Spleen (tissue), 11 donors: ENCODE results near the gene FKBP8. TPM values are rescaled to one million over a fixed set of nuclear protein-coding genes. Genes with fewer than 3 reads are reported as not detected.

ENCODE experiments used
- DNase-seq: peaks from one replicate; pipeline ENCODE4 v3.0.0-alpha.2; 2020
- H3K27ac ChIP-seq, 8 donors: fragments of 200-600 bp; sonication (generic) in 7 of 8; 1 replicate in 4 of 8; 2 replicates in 4 of 8; pipeline versions ENCODE4 v1.5.0 to v1.8.0; 2016 to 2021; ENCODE audit warnings: inconsistent platforms in 4 of 8, mild to moderate bottlenecking in 4 of 8, moderate library complexity in 1 of 8
- H3K27me3 ChIP-seq, 7 donors: fragments of 200-600 bp; sonication (generic) in 6 of 7; replicated peaks in 1 of 7; 1 replicate in 4 of 7; 2 replicates in 3 of 7; pipeline versions ENCODE4 v1.5.0 to v1.8.0; 2016 to 2021; ENCODE audit warnings: inconsistent platforms in 3 of 7, mild to moderate bottlenecking in 1 of 7
- H3K36me3 ChIP-seq, 6 donors: fragments of 200-600 bp; sonication (generic) in 5 of 6; 1 replicate in 4 of 6; 2 replicates in 2 of 6; pipeline versions ENCODE4 v1.5.0 to v1.8.0; 2016 to 2021; ENCODE audit warnings: inconsistent platforms in 2 of 6
- H3K4me1 ChIP-seq, 6 donors: fragments of 200-600 bp; sonication (generic) in 5 of 6; 1 replicate in 3 of 6; 2 replicates in 3 of 6; pipeline versions ENCODE4 v1.5.0 to v1.8.0; 2016 to 2021; ENCODE audit warnings: inconsistent platforms in 3 of 6
- H3K4me3 ChIP-seq, 8 donors: fragments of 200-600 bp; sonication (generic) in 7 of 8; 1 replicate in 4 of 8; 2 replicates in 4 of 8; pipeline versions ENCODE4 v1.5.0 to v1.8.0; 2016 to 2021; ENCODE audit warnings: inconsistent platforms in 4 of 8, mild to moderate bottlenecking in 4 of 8, moderate library complexity in 2 of 8
- H3K9me3 ChIP-seq, 8 donors: fragments of 200-600 bp; sonication (generic) in 7 of 8; 1 replicate in 4 of 8; 2 replicates in 4 of 8; pipeline versions ENCODE4 v1.5.0 to v1.8.0; 2016 to 2021; ENCODE audit warnings: inconsistent platforms in 4 of 8
- POLR2A ChIP-seq, 3 donors: fragments of 450-650 bp; IDR thresholded peaks; one replicate each; pipeline ENCODE4 v1.5.1; 2017; ENCODE audit warnings: antibody characterized with exemption in 3 of 3, mild to moderate bottlenecking in 1 of 3
- POLR2AphosphoS5 ChIP-seq, 3 donors: sonication (generic); formaldehyde crosslinking; IDR thresholded peaks; one replicate each; pipeline ENCODE4 v1.5.1; 2017; ENCODE audit warnings: antibody characterized with exemption in 3 of 3
- WGBS, 5 donors: extraction: QIAGEN DNeasy Blood & Tissue Kit in 3 of 5; methylation state at CpG; one replicate each; pipeline versions ENCODE4 v1.1.5 to v1.1.7; 2013 to 2018; 5-methylcytosine and 5-hydroxymethylcytosine counted together
- intact Hi-C: fragments of 100-400 bp; cut with DNase I; formaldehyde crosslinking; loops from one replicate; pipeline ENCODE4 v1.15.0; 2023; ENCODE audit warnings: low total_unique reads
- polyA plus RNA-seq, 3 donors: library from polyadenylated mRNA; stranded (reverse); fragments of 200-250 nt; gene quantifications; one replicate each; pipeline ENCODE4 v1.2.1, GENCODE V29; 2013
- total RNA-seq, 7 donors: library from RNA; depleted of rRNA in 3 of 7; stranded (reverse); fragments of >200 nt in 3 of 7; fragmentation: NEBNext Ultra II Directional in 4 of 7; extraction: Animal tissue kit (Norgen Biotek cat#: 25700) in 4 of 7; gene quantifications; one replicate each; pipeline versions ENCODE4 v1.1.0 to v1.2.1, GENCODE V29; 2016 to 2021
- TF ChIP-seq, protein P1 (sequence below), 11 experiments: fragments of 200-600 bp in 7 of 11; fragments of 450-650 bp in 4 of 11; sonication (generic) in 4 of 11; IDR thresholded peaks in 8 of 11; conservative IDR thresholded peaks in 3 of 11; 1 replicate in 7 of 11; 2 replicates in 4 of 11; pipeline versions ENCODE4 v1.4.0 to v1.8.0; 2016 to 2021; ENCODE audit warnings: antibody characterized with exemption in 11 of 11, inconsistent platforms in 4 of 11, mild to moderate bottlenecking in 1 of 11
- donor health status: healthy with polysubstance abuse.
- donor health status: DM: no; HTN: no; CAD: no; lungs with moderate emphysema.
- donor health status: DM: no; HTN: no; CAD: no.
- donor health status: Bipolar disorder and iron deficiency.
- donor health status: healthy.
- donor health status: DM: no; HTN: no; CAD: no.
- donor health status: DM: yes; HTN: yes; CAD: no.

FKBP8 gene
- total and polyA plus RNA-seq, 10 donors: 131 to 309 (median 202) TPM

DNA sequence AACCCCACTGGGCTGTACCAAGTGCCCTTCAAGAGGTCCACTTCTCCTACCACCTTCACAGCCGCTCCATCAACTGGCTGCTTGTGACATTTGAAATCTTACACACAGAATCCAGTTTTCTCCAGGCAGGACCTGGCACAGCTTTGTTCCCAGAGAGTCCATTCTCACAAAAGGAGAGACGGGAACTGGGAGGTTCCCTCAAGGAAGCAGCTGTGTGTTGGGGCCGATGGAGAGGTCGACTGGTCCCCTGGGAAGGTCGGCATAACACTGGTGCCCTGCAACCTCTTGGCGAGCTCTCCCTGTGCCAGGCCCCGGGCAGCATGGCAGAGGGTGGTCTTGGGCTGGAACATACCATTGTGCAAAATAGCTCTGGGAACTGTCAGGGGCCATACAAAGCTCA is 43.0 kb downstream of the FKBP8 start:
- Histone ChIP-seq H3K4me1 (peaks cover 75 to 100% (median 100%) of the 10 kb centered on the region in 6 donors), H3K27me3 (no peaks in the 10 kb centered on the region), H3K4me3 (no peak overlapping the region), H3K36me3 (peaks cover 0 to 7% (median 0%) of the 10 kb centered on the region in 6 donors), H3K27ac (peak overlapping the region in 6 of 8 donors; percentile 74 to 89 (median 85)), H3K9me3 (no peaks in the 10 kb centered on the region)
- no peak for DNase-seq
- intact Hi-C loops: no loop called here
- TF ChIP-seq POLR2A (IDR thresholded peaks at IDR 0.05) (no peak), POLR2AphosphoS5 (IDR thresholded peaks at IDR 0.05) (peak; percentile 22 to 61 (median 55))
- 55 to 74% (median 69%) methylated on average over 7 of the region's 7 CpGs for WGBS, 5 donors

DNA sequence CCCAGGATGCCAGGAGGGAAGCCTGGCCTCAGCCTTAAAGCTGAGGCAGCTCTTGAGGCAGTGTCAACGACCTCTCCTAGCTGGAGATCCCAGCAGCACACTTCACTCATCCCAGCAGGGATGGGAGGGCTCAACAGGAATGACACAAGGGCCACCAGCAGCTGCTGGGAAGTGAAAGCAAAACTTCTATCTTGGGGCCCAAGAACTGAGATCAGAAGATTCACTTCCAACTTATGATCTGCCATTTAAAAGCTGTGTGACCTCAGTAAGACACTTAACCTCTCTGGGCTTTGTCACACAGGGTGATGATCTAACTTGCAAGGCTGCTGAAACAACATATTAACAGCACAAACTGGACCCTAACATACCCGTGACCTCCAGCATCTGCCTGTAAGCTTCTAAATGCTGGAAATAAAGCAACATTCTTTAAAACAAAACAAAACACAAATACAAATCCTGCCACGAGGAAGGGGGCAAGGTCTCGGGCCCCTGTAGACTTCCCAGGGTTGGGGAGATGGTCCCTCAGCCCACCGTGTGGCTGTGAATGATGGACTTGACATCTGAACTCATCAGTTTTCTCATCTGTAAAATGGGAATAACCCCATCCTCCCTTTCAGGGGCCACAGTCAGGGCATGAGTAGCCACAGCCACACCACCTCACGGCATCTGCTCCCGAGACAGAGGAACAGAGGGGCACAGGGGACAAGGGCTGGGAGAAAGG is 44.2 kb downstream of the FKBP8 start:
- Histone ChIP-seq H3K36me3 (peaks cover 0 to 7% (median 0%) of the 10 kb centered on the region in 6 donors), H3K27ac (peak overlapping the region; percentile 17 to 89 (median 76)), H3K9me3 (no peaks in the 10 kb centered on the region), H3K4me1 (peaks cover 75 to 100% (median 100%) of the 10 kb centered on the region in 6 donors), H3K4me3 (no peak overlapping the region), H3K27me3 (no peaks in the 10 kb centered on the region)
- DNase-seq: no peak
- WGBS, 5 donors: 70 to 83% (median 80%) methylated on average over 7 of the region's 7 CpGs
- intact Hi-C loops: no loop called here
- TF ChIP-seq POLR2A (IDR thresholded peaks at IDR 0.05) (no peak), POLR2AphosphoS5 (IDR thresholded peaks at IDR 0.05) (peak in 2 of 3 donors; percentile 64 to 70)
- TF ChIP-seq, protein P1, sequence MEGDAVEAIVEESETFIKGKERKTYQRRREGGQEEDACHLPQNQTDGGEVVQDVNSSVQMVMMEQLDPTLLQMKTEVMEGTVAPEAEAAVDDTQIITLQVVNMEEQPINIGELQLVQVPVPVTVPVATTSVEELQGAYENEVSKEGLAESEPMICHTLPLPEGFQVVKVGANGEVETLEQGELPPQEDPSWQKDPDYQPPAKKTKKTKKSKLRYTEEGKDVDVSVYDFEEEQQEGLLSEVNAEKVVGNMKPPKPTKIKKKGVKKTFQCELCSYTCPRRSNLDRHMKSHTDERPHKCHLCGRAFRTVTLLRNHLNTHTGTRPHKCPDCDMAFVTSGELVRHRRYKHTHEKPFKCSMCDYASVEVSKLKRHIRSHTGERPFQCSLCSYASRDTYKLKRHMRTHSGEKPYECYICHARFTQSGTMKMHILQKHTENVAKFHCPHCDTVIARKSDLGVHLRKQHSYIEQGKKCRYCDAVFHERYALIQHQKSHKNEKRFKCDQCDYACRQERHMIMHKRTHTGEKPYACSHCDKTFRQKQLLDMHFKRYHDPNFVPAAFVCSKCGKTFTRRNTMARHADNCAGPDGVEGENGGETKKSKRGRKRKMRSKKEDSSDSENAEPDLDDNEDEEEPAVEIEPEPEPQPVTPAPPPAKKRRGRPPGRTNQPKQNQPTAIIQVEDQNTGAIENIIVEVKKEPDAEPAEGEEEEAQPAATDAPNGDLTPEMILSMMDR (IDR thresholded peaks at IDR 0.05 in 8 of 11, conservative IDR thresholded peaks at IDR 0.05 in 3 of 11): no peak

DNA sequence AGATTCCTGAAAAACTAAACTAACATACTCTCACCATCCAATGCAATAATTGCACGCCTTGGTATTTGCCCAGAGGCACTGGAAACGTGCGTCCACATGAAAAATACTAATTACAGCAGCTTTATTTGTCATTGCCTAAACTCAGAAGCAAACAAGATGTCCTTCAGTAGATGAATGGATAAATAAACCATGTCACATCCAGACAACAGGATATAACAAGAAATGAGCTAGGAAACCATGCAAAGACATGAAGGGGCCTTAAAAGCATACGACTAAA is 46.5 kb downstream of the FKBP8 start:
- TF ChIP-seq POLR2AphosphoS5 (IDR thresholded peaks at IDR 0.05) (no peak), POLR2A (IDR thresholded peaks at IDR 0.05) (no peak)
- TF ChIP-seq, protein P1 (IDR thresholded peaks at IDR 0.05 in 8 of 11, conservative IDR thresholded peaks at IDR 0.05 in 3 of 11): no peak
- no peak for DNase-seq
- WGBS, 5 donors: 80 to 91% (median 84%) methylated on average over 4 of the region's 4 CpGs
- H3K27me3 ChIP-seq: no peaks in the 10 kb centered on the region
- peaks cover 0 to 7% (median 0%) of the 10 kb centered on the region in 6 donors for H3K36me3 ChIP-seq
- no peaks in the 10 kb centered on the region for H3K9me3 ChIP-seq
- peaks cover 64 to 100% (median 98%) of the 10 kb centered on the region in 6 donors for H3K4me1 ChIP-seq
- peak overlapping the region in 1 of 8 donors; percentile 40 for H3K4me3 ChIP-seq
- H3K27ac ChIP-seq: peak overlapping the region in 7 of 8 donors; percentile 53 to 89 (median 78)
- intact Hi-C loops: no loop called here

DNA sequence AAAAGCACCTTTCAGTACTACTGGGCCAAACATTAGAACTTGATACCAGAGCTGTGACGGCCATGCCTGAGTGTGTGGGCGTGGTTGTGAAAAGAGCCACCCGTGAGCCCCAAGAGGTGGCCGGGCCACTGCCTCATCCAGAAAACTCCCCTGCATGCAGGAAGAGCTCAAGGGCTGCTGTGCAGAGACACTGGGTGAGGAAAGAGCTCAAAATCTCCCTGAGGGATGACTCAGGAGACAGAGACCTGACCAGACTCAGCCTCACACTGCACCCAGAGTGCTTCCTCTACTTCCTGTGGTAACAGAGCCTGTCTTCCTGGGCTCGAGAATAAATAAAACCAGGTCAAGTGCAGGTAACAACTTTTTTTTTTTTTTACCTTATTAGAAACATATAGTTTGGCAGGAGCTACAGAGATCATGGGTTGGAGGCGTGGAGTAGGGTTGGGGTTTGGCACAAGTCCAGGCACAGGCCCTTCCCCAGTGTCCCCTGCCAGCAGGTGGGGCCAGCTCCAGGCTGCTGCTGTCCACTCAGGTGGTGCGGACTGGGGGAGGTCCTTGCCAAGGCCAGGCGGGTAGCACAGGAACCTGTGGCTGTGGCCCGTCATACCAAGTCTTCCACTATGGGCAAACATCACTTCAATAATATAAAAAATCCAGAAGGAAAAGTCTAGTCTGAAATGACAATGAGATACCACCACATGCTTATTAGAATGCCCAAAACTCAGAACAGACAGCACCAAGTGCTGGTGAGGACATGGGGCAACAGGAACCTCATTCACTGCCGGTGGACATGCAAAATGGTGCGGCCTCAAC is 47.0 kb downstream of the FKBP8 start:
- TF ChIP-seq POLR2A (IDR thresholded peaks at IDR 0.05) (no peak), POLR2AphosphoS5 (IDR thresholded peaks at IDR 0.05) (peak in 2 of 3 donors; percentile 64 to 65)
- Histone ChIP-seq H3K27ac (peak overlapping the region; percentile 48 to 89 (median 77)), H3K4me1 (peaks cover 61 to 100% (median 97%) of the 10 kb centered on the region in 6 donors), H3K9me3 (no peaks in the 10 kb centered on the region), H3K36me3 (peaks cover 0 to 7% (median 0%) of the 10 kb centered on the region in 6 donors), H3K4me3 (peak overlapping the region in 1 of 8 donors; percentile 40), H3K27me3 (no peaks in the 10 kb centered on the region)
- WGBS, 5 donors: 35 to 58% (median 46%) methylated on average over 11 of the region's 11 CpGs
- intact Hi-C loops: no loop called here
- peak; percentile 85 for DNase-seq
